EH (cell line): ENCODE data around the gene PLCL2.
A peak's percentile ranks its signal among the peaks of the same experiment; 100 is the strongest.

Experiments
- DNase-seq: peaks from one replicate; pipeline ENCODE4 v3.0.0-alpha.2; 2015; ENCODE audit warnings: low read depth

PLCL2 gene

DNA sequence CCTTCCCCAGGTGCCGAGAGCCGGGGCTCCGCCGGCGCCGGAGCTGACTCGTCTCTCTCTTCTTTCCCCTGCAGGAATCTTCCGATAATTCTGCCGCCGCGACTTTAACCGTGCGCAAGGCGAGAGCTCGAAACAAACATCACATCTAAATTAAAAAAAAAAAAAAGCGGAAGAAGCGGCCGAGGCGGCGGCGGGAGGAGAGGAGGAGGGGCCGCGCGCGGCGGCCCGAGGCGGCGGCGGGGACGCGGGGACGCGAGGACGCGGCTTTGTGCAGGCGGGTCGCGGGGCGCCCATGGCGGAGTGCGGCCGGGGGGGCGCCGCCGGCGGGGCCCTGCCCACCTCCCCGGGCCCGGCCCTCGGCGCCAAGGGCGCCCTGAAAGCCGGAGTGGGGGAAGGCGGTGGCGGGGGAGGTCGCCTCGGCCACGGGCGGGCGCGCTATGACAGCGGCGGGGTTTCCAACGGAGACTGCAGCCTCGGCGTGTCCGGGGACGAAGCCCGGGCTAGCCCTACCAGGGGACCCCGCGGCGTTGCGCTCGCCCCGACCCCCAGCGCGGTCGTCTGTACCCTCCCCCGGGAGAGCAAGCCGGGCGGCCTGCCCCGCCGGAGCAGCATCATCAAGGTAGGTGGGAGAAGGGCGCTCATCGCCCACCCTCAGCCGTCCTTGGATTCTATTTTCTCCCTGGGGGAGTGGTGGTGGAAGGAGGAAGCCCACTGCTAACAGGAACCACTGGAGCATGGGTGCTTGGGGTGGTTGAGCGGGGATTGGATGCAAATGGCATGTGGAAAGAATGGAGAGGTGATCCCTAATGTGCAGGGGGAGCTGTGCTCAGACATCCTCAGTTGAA lies at the start of gene PLCL2:
Gene PLCL2 (plus strand): TSS at position 208 of the 845 bp plus-strand sequence. CDS start 85 bp downstream, at position 293.
- DNase-seq, result peak; percentile 50

DNA sequence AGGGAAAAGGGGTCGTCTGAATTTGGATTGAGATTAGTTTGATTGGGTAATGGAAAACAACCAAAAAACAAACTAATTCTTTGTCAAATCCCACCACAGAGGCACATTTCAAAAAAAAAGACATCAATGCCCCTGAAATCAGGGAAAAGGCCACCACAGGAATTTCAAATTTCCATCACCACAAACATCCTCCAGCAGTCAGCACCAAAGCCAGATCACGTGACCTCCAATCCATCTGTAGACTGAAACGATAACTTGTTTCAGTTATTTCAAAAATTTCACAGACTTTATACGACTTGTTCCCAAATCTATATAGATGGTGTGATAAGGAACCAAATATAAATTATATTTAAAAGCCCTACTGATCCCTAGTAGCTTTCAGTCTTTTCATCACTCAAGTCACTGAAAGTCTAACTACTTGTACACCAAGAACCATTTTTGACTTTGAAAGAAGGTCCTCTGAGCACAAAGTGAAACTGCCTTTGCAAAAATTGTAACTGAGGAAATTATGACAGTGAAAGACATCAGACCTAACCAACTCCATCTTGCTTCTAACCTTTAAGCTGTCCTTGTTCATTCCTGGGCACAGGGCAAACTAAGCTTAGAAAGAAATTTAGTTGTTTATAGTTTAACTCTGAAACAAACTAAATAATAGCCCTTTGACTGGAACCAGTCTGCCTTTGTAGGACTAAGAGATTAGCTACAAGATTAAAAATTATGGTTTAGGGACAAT lies 48.1 kb upstream of the PLCL2 start:
- DNase-seq, result peak; percentile 21

DNA sequence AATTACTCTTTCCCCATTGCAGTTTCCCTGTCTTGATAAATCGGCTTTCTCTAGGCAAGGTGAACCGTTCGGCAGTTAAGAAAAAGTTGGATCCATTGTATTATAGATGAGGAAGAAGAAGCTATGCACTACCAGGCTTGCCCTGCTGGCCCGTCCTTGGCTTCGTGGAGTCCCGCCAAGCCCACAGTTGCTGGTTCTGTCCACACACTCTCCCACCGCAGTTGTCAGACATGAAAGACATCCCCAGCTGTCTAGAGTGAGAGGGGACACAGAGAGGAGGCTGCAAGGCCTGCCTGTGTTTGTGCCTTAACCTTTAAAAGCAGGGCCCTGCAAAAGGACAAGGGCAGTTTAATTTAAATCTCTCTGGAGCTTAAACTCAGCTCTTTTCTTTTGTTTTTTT lies 47.2 kb upstream of the PLCL2 start:
- DNase-seq, result no peak

DNA sequence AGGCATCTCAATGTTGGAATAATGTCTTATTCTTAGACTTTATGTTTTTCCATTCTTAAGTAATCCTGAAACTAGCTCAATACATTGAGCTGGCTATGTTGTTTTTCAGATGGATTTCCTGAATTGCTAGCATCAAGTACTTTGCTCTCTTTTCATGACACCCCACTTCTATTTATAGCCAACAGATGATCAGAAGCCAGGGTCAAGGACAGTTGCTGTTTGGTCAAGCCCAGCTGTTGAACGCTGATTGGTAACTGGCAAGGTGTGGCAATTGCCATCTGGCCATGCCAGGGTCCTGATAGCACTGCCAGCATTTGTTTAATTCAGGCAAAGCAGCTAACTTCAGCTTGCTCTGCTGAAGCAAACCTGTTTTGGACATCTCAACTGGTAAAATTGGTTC lies 46.2 kb upstream of the PLCL2 start:
- no peak for DNase-seq

DNA sequence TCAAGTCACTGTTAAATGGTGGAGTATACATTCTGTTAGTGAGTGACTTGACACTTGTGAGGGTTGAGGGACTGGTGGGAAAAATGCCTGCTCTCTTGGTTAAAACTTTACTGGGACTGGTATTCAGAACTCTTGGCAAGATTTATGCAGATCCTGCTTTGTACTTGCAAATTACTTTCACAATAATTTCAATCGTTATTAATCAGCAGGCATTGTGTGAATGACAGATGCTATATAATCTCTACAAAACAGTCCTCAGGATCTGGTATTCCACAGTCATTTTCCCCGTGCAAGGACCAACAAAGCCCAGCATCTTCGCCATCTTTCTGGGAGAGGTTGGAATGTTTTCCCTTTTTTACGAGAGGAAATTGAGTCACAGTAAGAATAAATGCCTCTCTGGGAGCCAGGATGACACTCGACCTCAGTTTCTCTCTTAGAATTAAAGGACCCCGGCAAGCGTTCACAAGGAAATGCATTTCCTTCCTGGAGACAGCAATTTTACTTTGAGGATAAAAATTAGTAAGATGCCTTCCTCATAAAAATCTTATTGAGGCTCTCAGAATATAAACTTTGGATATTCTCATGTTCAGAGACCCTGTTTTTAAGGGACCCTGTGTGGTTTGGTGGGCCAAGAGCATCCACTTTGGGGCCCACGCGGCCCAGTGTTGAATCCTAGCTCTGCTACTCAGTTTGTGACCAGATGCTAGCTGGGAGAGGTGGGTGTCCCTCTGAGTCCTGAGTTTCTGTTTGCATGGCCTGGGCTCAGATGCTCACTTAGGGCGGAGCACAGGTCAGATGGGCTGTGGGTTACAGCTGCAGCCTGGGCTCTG lies 45.3 kb upstream of the PLCL2 start:
- DNase-seq, result no peak

DNA sequence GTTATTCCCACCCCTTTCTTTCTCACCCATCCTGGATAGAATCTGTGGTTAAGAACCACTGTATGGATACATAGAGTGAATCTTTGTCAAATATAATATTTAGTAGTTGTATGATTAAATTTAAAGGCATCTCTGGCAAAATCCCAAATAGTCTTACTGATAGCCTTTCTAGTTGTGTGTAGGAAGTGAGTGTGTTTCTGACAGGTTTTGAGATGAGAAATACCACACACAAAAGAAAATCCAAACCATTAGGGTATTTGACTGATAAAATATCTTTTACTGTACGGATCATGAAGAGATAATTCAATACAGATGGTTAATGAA lies 44.7 kb upstream of the PLCL2 start:
- DNase-seq, result no peak

DNA sequence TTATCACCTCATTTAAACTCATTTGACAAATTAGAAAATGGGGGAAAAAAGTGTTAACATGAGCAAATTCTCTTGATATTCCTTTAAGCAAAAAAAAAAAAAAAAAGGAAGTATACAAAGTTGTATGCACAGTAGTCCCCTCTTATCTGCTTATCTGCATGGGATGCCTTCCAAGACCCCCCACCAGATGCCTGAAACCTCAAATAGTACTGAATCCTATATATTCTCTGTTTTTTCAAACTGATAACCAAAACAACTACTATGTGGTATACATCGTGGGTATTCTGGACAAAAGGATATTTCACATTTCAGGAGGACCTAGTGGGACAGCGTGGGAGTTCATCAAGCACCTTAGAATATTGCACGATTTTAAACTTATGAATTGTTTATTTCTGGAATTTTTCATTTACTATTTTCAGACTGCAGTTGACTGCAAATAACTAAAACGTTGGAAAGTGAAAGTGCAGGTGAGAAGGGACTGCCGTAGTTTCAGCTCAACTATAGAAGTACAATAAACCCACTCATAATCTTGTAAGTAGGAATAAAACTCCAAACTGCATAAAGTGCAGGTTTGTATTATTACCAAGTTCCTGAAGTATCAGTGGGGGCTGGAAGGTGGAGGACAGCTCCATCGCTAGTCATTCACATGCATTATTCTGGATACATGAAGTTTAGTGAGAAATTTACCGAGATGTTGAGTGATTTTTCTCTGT lies 43.6 kb upstream of the PLCL2 start:
- no peak for DNase-seq

DNA sequence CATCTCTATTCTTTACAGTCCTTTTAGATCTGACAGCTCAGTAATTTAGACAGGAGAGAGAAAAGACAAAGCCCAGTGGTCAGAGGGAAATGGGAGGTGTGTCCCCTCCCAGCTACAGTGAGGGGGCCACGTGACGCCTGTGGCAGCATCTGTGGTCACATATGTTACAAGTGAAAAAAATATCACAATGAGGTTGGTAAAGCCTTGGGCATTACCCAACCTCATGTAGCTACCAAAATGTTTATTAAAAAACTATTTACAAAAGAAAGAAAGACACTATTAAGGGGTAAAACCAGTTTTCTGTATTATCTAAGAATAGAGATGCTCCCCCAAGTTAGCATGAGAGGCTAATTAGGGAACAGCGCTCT lies 42.9 kb upstream of the PLCL2 start:
- DNase-seq, result no peak

DNA sequence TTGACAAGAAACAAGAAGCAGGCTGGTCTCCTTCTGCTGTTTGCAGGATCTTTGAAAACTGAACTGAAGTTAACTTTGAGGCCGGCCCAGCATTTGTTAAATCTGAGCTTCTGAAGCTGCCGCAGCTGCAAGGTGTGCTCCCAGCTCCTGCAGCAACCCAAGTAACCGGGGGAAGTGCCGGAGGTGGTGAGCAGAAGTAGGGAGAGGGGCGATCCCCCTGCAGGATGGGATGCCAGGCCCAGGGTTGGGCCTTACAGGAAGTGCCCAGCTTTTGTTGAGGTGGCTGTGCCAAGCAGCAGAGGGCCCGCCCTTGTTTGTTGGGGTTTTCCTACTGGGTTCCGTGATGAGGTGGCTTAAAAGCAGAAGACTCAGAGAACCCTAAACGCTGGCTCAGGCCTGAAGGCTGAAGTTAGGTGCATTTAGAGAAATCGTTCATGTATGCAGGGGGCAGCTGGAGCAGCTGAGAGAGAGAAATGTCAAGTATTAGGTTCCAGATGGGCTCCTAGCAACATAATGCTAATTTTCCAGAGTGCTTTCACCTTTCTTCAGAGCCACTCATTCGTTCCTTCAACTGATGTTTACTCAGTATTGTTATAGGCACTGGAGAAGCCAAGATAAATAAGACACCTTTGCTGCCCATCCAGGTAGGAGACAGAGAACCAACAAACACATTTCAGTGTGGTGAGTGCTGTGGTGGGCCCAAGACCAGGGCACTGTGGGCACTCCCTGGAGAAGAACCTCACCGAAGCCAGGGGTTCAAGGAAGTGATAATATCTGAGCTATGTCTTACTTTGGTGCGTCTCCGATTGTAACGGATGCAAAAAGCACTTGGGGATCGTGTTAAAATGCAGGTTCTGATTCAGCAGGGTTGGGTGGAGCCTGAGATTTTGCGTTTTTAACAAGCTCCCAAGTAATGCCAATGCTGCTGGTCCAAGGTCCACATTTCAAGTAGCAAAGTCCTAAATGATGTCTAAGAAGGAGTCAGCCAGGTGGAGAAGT lies 42.2 kb upstream of the PLCL2 start:
- no peak for DNase-seq

DNA sequence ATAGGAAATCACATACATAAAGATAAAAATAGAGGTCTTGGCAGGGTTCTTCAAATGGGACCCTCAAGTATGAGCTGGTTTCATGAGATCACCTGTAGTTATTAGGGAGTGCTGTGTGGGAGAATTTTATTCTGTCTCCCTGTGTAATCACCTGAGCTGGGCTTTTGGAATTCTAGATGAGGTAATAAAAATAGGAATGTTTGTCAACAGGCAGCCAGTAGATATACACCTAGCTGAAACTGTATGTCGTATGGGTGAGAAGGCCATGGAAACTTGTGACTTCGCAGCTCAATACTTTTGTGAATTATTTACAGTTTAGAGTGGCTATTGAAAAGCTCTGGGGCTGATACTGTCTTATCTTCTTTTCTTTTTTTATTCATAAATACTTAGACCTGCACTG lies 40.5 kb upstream of the PLCL2 start:
- no peak for DNase-seq

DNA sequence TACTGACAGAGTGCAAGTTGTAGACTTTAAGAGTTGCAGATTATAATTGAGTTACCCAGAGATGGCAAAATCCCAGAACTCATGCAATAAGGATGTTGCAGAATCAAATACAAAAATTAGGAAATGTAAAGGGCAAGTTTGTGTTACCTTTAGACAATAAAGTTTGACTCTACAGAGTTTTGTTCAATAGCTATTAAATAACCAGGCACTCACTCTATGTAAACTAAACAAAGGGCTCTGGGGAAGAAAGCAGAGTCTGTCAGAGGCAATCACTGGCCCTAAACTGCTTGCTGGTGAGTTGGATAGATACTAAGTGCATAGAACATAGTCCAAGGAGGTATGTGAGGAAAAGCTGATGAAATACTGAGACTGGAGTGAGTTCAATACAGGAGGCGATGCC lies 40.0 kb upstream of the PLCL2 start:
- DNase-seq, result no peak

DNA sequence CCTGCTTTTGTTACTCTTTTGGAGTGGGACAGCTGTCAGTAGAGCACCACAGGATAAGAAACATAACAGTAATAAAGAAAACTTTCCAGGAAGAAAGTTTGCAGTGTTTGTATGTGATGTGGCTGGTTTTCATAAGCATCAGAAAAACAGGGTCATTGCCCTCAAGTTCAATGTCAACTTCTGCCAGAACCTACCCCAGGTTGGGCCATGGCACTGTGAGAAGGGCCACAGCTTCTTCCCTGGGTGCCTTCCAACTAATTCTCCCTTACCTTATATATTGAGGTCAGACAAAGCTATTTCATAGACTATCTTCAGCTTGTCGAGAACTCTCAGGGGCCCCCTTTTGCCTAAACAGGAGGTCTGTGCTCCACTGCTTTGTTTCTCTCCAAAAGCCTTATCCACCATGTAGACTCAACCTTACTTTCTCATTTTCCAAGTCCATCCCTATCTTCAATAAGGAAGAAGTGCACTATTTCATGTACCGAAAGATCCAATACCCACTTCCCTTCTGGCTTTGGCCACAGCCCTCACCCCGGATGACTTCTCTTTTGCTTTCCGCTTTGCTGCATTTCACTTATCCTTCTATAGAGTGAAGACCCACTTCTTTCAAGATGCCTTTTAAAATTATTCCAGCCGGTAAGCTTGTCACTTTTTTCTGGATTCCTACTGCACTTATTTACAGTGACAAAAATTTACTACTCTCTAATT lies 38.2 kb upstream of the PLCL2 start:
- DNase-seq, result no peak

DNA sequence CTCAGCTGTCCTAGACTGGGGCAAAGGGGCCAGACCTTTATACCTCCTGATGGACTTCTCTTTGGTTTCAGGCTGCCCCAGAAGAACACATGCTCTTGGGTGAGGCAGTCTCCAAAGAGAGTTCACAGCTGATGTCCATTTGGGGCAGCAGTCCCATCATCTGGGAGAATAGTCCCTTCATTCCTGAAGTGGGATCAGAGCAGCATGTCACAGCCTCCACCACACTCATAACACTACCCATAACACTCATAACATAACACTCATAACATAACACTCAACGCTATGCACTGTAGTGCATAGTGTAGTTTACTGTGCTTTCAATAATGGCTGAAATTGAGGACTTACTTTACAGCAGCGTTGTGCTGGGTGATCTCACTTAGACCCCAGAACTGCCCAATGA lies 36.7 kb upstream of the PLCL2 start:
- DNase-seq, result no peak

DNA sequence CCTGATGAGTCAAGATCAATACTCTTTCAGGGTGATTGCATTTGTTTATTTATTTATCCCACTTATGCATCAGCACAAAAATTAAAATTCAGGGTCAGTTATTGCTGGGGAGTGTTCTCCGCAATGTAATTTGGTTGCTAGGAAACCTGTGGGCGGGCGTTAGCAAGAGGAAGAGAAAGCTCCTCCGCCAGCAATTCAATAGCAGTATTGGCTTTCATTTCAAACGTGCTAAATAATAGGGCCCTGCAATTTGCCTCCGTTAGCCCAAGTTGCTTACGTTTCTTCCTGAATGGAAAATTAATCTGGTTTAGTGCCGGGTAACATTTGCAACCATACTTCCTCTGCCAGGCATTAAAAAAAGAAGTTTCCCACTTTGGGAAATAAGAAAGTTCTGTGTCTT lies 35.5 kb upstream of the PLCL2 start:
- DNase-seq, result no peak

DNA sequence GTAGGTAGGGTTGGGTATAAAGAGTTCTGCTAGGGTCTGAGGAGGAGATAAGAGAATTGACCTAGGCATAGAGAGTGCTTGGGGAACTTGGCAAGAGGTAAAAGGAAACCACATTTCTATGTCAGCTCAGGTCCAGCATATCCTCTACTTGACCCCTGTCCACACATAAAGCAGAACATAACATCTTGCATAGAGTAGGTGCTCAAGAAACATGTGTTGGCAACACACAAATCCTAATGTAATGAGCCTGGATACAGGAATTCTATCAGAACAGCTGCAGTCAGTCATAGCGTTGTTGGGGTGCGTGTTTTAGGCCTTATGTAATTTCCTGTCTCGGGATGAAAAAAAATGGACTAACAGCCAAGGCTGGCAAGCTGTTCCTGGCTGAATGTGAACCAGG lies 35.0 kb upstream of the PLCL2 start:
- peak; percentile 76 for DNase-seq

DNA sequence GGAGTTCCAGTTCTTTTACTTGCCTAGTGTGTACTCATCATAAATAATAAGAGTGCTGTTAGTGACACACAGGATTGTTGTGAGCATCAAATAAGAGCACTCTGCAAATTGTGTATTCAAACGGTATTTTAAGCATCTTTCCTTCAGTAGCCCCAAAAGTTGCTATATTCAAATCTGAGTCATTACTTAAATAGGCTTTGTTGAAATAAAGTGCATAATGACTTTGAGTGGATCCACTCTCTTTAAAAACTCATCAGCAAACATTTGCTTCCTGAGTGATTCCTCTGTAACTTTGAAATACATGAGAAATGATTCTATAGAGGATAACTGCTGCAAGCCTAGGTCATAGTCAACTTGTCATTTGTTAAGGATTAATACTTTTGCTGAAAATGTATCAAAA lies 29.3 kb upstream of the PLCL2 start:
- no peak for DNase-seq

DNA sequence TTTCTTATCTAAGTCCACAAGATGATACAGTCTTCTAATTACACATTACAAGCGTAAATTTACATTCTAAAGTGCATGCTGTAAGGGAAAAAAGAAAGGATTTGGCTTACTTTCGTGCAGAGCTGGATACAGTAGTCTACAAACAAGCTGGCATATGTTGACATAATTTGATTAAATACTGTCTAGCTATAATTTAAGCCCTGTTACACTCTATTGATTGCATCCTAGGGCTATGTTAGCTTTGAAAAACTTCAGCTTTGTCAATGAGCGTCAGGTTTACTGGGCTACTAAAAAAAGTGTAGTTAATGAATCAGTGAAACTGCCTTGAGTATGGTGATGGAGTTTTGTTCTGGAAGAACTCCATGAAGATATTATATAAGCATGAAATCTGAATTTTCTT lies 24.5 kb upstream of the PLCL2 start:
- DNase-seq, result no peak

DNA sequence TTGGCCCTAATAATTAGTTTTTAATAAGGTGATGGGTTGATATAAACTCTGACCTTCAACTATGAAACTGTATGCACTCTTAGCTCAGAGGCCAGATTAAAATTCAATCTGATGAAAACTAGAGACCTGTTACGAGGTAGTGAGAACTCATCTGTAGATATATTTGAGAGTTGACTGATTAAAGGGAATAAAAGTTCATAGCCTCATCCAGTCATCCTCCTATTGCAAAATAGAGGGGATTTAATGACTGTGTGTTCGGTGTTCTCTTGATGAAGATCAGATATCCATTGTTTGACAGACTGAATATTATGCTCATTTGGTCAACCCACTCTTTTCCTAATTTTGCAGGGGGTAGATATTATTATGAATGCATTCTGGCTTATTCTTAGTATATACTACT lies 23.3 kb upstream of the PLCL2 start:
- no peak for DNase-seq

DNA sequence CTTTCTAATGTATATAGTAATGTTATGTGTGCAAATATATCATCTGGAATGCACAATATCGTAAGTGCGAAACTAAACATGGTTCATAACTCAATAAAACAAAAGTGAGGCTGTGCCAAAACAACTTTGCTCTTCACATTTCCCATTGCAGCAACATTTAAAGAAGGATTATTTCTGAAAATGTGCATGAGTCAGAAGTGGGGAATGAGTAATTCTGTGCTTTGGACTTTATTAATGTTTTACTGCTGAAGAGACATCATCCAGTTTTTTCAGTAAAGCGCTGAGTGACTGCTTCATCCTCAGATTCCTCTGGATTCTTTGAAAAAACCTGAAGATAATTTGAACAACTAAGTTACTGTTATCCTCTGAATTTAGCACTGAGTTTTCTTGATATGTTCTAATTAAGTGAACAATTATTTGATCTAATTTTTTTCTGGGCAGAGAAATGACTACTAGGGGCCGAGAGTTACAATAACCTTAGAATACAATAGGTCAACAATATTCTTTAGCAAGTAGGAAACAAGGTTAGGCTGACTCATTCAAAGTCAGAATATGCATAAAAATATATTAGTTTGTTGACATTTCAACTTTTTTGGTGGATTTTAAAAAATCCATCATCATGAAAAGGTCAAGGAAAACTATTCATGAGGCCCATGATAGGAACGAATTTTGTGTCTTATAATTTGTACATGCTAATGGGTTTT lies 20.0 kb upstream of the PLCL2 start:
- peak; percentile 86 for DNase-seq

DNA sequence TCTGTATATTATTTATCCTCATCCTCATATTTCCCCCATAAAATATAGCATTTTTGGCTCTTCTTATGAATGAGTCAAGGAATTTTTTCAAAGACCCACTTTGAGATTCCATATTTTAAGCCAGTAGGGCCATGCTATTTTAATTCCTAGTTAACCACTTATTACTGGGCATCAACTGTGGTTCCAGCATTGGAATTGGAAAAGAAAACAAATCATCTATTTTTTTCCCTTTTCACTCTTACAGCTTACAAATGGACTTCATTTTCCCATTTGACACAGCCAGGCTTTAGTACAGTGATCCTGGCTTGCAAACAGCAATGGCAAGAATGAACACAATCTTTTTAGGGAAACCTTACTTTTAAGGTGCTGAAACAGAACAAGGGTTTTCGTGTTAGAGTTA lies 19.4 kb upstream of the PLCL2 start:
- DNase-seq, result peak; percentile 78
